NCI-H2196 (cell line): ENCODE measurements around the gene LHFPL6.

Source experiments
- DNase-seq: peaks from one replicate; lab custom pipeline; 2025; ENCODE audit not compliant: unreplicated experiment; lab: John Stamatoyannopoulos, UW

LHFPL6 gene

DNA sequence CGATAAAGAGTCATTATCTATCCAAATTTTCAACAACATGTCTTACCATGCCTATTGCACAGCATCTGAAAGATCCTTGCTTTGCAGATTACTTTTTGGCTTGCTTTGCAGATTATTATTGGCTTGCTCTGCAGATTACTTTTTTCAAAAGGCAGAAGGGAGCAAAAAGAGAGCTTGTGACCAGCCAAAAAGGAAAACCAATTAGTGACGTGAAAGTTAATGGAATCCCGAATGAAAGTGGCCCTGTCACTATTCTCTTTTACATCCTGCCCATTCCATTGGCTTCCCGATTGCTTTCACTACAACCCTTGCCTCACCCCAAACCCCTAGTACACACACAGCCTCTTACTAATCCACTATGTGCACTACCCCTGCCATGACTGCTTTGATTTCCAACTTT is 81.3 kb downstream of the LHFPL6 start:
- DNase-seq = no peak

GRCh38 chr13:39516096-39516495 is 86.9 kb downstream of the LHFPL6 start:
- no peak for DNase-seq

- DNase-seq = no peak
Measured at GRCh38 chr13:39515224-39515714, 87.7 kb downstream of the LHFPL6 start.

- peak; percentile 14 for DNase-seq
Measured at GRCh38 chr13:39512687-39513086, 90.3 kb downstream of the LHFPL6 start.

DNA sequence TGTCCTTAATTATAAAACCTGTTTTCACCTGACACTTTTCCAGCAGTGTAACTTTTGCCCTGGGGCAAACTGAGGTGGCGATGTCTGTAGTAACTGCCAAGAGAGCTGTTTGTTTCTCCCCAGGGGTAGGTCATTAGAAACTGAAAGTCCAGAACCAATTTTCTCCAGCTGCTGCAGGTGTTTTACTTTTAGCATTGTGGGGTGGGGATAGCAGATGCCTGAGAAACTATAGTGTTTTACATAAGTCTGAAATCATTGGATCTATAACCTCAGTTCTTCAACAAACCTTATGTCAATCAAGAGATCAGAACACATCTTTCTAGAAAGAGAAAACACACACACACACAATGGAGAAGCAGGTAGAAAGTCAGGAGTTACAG is 92.7 kb downstream of the LHFPL6 start:
- DNase-seq = no peak

DNA sequence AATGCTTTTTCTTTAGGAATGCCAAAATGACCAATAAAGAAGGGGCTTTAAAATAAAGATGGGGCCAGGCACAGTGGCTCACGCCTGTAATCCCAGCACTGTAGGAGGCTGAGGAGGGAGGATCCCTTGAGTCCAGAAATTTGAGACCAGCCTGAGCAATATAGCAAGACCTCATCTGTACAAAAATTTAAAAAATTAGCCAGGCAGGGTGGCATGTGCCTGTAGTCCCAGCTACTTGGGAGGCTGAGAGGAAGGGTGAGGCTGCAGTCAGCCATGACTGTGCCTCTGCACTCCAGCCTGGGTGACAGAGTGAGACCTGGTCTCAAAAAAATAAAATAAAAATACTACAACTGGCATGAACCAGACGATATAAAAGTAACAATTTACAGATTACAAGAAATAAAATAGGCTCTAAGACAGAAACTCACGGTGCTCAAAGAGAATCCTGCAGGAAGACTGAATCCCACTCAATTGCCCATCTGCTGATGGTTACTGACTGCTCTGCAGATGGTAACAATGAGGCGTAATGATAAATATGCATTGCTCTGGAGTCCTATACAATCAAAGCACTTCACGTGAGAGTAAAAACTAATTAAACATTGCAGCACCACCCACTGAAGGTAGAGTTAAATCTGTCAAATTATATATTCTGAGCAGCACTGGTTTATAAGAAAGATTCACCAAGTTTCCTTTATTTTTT is 93.2 kb downstream of the LHFPL6 start:
- DNase-seq = no peak

GRCh38 chr13:39506559-39507390 is 96.2 kb downstream of the LHFPL6 start:
- DNase-seq = no peak

GRCh38 chr13:39505151-39505550 is 97.8 kb downstream of the LHFPL6 start:
- no peak for DNase-seq

DNA sequence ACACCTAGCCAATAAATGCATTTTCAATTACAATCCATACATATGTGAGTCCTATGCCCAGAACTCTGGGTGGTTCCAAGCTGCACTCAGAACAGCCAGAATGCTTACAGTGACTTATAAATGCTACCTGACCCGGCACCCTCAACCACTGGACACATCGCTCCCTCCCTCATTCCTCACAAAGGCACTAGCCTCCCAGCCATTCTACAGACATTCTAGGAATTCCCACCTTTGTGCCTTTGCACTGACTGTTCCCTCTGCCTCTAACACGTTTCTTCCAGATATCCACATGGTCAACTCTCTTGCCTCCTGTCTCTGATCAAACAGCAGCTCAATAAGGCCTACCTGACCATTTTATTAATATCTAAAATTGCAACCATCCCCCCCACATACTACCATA is 99.9 kb downstream of the LHFPL6 start:
- no peak for DNase-seq

DNA sequence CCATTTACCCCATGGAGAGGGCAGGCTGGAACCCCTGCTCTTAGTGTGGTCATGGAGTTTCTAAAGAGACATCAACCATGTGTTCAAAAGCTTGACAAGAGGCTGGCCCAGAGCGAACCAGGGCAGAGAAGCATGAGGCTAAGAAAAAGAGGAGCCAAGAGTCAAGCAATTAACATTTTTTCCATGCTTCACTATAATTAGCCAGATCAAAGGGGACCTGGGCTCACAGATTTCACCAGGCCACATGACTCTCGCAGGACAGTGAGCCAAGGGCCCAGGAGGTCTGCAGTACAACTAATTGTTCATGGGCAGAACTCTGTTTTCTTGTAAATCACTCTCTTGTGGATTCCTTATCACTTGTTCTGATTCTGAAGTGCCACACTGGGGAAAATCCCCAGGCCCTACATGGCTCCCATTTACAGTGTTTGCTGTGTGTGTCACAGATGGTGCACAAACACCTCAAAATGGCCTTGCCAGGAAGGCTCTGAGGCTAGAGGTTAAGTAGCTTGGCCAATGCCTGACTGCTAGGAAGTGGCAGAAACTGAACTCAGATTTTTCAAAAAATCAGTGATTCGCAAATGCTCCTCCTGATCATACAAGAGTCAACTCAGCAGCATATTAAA is 101.2 kb downstream of the LHFPL6 start:
- DNase-seq = peak; percentile 39

- no peak for DNase-seq
Measured at GRCh38 chr13:39499604-39500003, 103.4 kb downstream of the LHFPL6 start.

GRCh38 chr13:39498471-39499114 is 104.4 kb downstream of the LHFPL6 start:
- DNase-seq = no peak

- no peak for DNase-seq
Measured at GRCh38 chr13:39496506-39496905, 106.5 kb downstream of the LHFPL6 start.

GRCh38 chr13:39494633-39495032 is 108.4 kb downstream of the LHFPL6 start:
- no peak for DNase-seq

DNA sequence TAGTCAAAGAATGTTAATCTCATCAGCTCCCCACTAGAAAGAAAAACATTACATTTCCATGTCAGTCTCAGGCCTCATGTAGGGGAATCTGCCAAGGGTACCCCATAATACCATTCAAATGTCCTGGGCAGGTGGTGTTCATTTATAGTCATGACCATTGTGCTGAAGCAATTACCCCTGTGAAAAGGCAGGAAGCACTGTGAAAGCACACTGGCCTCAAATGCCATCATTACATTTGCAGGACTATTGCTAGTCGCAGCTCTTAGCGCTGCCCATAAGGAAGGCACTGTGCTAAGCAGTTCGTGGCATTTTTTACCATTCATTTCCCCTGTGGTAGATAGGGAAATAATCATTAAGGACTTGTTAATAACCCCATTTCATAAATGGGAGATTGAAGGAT is 109.0 kb downstream of the LHFPL6 start:
- DNase-seq = no peak

DNA sequence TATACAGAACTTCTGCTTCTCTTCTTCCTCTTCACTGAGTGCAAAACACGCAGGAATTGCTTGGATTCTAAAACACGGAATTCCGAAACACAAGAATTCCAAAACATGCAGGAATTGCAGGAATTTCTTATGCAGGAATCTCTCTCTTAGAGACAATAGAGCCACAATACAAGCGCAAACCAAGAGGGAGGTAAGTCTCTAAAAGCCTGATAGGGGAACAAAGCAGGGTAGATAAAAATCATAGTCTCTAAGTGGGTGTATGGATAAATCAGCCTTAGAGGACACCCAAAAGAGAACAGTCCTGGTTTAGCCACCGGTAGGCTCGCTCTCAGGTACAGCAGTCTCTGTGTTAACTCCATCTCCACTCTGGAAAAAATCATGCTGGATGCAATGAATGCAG is 112.9 kb downstream of the LHFPL6 start:
- no peak for DNase-seq

- no peak for DNase-seq
Measured at GRCh38 chr13:39486758-39487157, 116.2 kb downstream of the LHFPL6 start.

DNA sequence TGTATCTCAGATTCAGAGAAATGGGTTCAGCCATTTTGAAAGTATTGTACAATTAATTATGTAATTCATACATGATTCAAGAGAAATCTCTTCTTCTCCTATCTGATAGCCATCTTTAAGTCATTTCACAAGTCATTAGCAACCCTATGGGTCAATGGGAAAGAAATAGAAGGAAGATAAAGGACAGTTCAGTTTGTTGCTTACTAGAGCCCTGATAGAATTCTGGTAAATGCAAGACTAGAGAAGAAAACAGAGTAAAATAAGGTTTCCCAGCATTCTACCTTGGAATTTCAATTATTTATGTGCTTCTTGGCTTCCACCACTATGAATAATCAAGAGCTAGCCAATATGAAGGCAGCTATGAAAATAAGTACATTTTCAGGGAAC is 117.7 kb downstream of the LHFPL6 start:
- DNase-seq = no peak

DNA sequence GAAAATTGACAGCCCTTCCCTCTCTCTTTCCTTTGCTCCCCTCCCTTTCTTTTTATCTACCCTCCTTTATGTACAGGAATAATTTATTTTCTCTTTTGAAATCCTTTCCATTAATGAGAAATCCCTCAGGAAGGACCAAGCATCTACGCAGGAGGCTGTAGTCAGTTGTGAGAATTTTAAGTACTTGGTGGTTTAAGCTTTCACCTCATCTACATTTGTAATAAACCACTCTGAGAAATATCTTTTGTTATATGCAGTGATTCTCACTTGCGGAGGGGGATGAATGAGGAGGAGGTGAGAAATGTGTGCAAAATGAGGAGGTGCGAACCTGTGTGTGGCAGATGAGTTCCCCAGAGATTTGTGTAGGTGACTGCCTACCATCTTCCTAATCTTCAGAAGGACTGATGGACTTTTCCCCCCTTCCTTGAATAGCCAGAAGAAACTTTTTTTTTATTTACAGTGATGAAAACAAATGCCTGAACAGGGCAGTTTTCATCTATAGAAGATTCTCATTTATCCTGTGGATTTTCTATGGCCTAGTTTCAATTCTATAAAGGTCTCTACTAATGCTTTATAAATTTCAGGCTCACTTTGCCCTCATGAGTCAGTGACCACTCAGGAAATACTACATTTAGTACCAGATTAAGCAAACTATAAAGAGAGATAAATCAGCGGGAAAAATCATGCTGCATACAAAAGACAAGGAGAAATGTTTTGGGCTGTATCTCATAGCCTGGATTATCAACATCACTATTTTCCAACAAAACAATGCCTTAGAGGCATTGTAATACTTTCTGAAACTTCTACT is 118.3 kb downstream of the LHFPL6 start:
- no peak for DNase-seq

DNA sequence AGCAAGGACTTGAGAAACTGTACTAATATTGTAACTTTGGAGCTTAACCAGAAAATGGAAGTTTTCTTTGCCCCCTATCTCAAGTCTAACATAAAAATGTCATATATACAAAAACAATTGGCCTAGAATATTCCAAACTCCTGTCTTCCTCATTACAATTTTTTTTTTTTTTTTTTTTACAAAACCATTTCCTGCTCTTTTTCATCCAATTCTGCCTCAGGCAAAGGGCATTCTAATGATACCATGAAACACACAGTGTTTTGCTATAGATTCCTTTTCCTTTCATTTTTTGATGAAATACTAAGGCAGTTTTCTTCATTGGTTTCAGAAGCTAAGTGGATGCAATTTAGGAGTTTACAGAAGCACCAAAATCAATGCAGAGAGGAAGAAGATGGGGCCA is 119.7 kb downstream of the LHFPL6 start:
- DNase-seq = no peak

- DNase-seq = no peak
Measured at GRCh38 chr13:39481491-39481890, 121.5 kb downstream of the LHFPL6 start.
